ENCODE data around the gene OGG1. TPM values are rescaled to one million over a fixed set of nuclear protein-coding genes. Genes with fewer than 3 reads are reported as not detected.

OGG1 gene
- total and polyA plus RNA-seq, 10 of the 15 experiments (the other 5 are each of a cell fraction or from before 2014, with no cell fraction given), result 4.8 to 38.8 (median 27.2) TPM

- DNase-seq (ENCODE audit: low read depth, low spot score) (no peak), ATAC-seq (no peak), FAIRE-seq (no peak)
- TF ChIP-seq SUZ12 (IDR thresholded peaks at IDR 0.05; ENCODE audit: unreplicated experiment) (no peak), NFYA (IDR thresholded peaks at IDR 0.05; ENCODE audit: borderline replicate concordance, low read depth, low read length) (no peak), CEBPB (IDR thresholded peaks at IDR 0.05; ENCODE audit: borderline replicate concordance in 1 of 2, low read depth in 2 of 2, low read length in 2 of 2) (no peak), IKZF1 (conservative IDR thresholded peaks at IDR 0.05) (no peak), POLR2AphosphoS2 (IDR thresholded peaks at IDR 0.05; ENCODE audit: low read depth, low read length) (no peak), FOS (IDR thresholded peaks at IDR 0.05; ENCODE audit: borderline replicate concordance, extremely low read depth, insufficient read length) (no peak), LARP7 (IDR thresholded peaks at IDR 0.05) (no peak), KDM1A (IDR thresholded peaks at IDR 0.05; ENCODE audit: borderline replicate concordance) (no peak), EP300 (IDR thresholded peaks at IDR 0.05; ENCODE audit: borderline replicate concordance in 1 of 2, control insufficient read depth in 1 of 2, low read depth in 2 of 2, low read length in 2 of 2) (no peak), YBX1 (IDR thresholded peaks at IDR 0.05) (no peak), ASH2L (IDR thresholded peaks at IDR 0.05; ENCODE audit: borderline replicate concordance, low read depth) (no peak), STAT1 (conservative IDR thresholded peaks at IDR 0.05) (no peak), FOXK2 (IDR thresholded peaks at IDR 0.05) (no peak)
- TF ChIP-seq, protein P1, sequence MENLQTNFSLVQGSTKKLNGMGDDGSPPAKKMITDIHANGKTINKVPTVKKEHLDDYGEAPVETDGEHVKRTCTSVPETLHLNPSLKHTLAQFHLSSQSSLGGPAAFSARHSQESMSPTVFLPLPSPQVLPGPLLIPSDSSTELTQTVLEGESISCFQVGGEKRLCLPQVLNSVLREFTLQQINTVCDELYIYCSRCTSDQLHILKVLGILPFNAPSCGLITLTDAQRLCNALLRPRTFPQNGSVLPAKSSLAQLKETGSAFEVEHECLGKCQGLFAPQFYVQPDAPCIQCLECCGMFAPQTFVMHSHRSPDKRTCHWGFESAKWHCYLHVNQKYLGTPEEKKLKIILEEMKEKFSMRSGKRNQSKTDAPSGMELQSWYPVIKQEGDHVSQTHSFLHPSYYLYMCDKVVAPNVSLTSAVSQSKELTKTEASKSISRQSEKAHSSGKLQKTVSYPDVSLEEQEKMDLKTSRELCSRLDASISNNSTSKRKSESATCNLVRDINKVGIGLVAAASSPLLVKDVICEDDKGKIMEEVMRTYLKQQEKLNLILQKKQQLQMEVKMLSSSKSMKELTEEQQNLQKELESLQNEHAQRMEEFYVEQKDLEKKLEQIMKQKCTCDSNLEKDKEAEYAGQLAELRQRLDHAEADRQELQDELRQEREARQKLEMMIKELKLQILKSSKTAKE (IDR thresholded peaks at IDR 0.05; ENCODE audit: low read depth, poor library complexity, severe bottlenecking), result no peak
- H3K9ac ChIP-seq (ENCODE audit: control insufficient read depth, insufficient read depth, low read length), result no peak overlapping the region
- ChIA-PET SMC1A (ENCODE audit: uncharacterized antibody, unreplicated experiment) (no interaction called here), RAD21 (ENCODE audit: unreplicated experiment) (no interaction called here), POLR2A (no interaction called here), CTCF (no interaction called here)
- no TSS peak for BruUV-seq (replicated peaks)
- WGBS (ENCODE audit: insufficient coverage, insufficient replicate concordance, low lambda C conversion rate, missing lambda C conversion rate), result 91% methylated on average over 10 of the region's 10 CpGs
- H3K4me3 ChIP-seq, result no peak overlapping the region
- H3K27ac ChIP-seq (ENCODE audit: control insufficient read depth, insufficient read depth), result no peak overlapping the region
- peaks cover 0 to 2% of the 10 kb centered on the region in 2 experiments; a peak in 3 of 4 replicates for H3K36me3 ChIP-seq (ENCODE audit: control insufficient read depth in 2 of 2, insufficient read depth in 2 of 2, low read length in 1 of 2)
- H3K4me2 ChIP-seq (ENCODE audit: control insufficient read depth, insufficient read depth), result no peak overlapping the region
- no peaks in the 10 kb centered on the region for H3K4me1 ChIP-seq (ENCODE audit: control insufficient read depth, insufficient read depth, low read length)
- H3K27me3 ChIP-seq (replicated peaks in 1 of 2; ENCODE audit: control insufficient read depth in 2 of 2, insufficient read depth in 2 of 2, low read length in 1 of 2), result no peaks in the 10 kb centered on the region
- in situ Hi-C loops (cut with MboI) (no loop called here), intact Hi-C loops (cut with micrococcal nuclease; ENCODE audit: unreplicated experiment) (no loop called here)
- no peaks in the 10 kb centered on the region for H4K20me1 ChIP-seq (ENCODE audit: control insufficient read depth, insufficient read depth)
- H3K79me2 ChIP-seq (ENCODE audit: control insufficient read depth, insufficient read depth, low read length), result no peaks in the 10 kb centered on the region
- H3K9me3 ChIP-seq (replicated peaks; ENCODE audit: control insufficient read depth, insufficient read depth, low read length), result no peaks in the 10 kb centered on the region
- H2AFZ ChIP-seq (ENCODE audit: control insufficient read depth, low read depth, low read length), result no peak overlapping the region
Measured at GRCh38 chr3:9760779-9761505, 11.2 kb downstream of the OGG1 start.

All from GM12878 (cell line).